GM21717 (cell line): ENCODE measurements around the gene CMIP.

ENCODE experiments used
- ATAC-seq: cut with Tn5 transposase; IDR thresholded peaks from one replicate; pipeline ENCODE4 v1.9.1; 2021; ENCODE audit warnings: mild to moderate bottlenecking, moderate library complexity; ENCODE audit not compliant: unreplicated experiment

The CMIP gene

DNA sequence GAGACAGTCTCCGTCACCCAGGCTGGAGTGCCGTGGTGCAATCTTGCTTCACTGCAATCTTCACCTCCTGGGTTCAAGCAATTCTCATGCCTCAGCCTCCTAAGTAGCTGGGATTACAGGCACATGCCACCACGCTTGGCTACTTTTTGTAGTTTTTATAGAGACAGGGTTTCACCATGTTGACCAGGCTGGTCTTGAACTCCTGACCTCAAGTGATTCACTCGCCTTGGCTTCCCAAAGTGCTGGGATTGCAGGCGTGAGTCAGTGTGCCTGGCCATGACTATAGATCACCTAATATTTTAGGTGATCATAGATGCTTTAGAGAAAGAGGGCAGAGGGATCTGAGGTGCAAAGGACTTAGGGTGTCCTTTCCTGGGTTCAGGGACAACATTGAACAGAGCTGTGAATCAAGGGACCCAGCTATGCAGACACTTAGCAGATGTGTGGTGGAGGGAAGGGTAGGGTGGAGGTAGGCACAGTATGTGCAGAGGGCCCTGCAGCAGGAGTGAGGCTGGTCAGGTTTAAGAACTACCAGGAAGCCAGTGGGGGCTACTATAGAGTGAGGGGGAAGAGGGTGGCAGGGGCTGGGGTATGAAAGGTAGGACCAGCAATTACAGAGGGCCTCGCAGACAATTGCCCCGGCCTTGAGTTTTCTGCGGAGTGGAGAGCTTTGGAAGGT lies 116.5 kb downstream of the CMIP start:
- no peak for ATAC-seq

DNA sequence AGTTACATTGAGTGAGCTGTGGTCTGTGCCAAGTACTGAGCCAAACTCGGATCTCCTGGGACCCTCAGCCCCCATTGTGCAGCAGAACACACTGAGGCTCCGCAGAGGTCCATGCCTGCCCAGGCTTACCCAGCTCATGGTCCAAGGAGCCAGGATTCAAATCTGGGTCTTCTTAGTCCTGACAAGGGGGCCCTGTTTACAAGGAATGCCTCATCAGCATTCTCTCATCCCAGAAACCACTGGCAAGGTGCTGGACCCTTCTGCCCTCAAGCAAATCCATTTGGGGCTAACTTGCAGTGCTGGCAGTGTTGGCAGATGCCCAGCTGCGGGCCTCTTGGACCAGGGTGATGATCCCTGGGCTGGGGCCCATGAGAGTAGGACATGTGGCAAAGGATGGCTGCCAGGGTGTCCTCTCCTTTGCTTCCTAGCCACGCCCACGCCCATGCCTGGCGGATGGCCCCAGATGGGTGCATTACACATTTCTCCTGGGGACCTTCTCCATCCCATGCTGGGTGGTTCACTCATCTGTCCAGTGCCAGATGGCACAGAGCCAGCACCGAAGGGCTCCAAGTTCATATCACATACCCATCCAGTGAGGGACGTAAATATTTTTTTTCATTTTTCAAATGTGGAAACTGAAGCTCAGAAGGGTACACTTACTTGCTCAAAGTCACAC lies 117.7 kb downstream of the CMIP start:
- no peak for ATAC-seq

DNA sequence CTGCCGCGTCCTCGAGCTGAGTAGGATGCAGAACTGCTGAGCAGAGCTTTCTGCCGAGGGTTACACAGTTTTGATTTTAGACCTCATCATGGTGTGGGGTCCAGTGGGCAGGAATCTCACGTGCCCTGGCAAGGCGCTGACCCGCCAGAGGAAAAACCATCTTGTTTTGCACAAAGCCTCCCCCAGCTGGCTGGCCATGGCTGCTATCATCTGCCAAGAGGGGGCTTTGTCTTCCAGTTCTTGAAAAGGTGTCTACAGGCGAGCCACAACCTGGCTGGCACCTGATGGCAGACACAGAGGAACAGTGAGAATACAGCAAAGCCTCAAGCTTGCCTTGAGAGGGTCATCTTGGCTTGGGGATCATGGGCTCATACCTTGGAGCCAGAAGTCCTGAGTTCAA lies 118.3 kb downstream of the CMIP start:
- ATAC-seq, result no peak

DNA sequence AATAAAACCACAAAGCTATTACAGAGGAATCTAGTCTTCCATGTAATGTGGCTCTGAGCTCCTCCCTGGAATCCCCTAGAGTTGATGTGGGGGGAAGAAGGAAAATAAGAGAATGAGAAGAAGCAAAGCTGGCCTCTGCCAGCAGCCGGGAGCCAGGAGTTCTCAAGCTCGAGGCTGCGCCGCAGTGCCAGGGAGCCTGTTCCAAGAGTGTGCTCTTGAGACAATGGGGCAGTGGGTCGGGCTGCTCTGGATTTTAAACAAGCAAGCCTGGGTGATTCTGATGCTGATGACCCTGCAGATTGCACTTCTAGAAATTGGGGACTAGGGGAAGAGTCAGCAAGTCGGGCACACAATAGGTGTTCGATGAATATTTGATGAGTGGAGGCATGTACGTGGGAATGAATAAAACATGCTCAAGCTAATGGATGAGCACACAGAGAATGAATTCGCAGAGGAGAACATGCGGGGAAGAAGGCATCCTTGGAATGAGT lies 119.9 kb downstream of the CMIP start:
- no peak for ATAC-seq

DNA sequence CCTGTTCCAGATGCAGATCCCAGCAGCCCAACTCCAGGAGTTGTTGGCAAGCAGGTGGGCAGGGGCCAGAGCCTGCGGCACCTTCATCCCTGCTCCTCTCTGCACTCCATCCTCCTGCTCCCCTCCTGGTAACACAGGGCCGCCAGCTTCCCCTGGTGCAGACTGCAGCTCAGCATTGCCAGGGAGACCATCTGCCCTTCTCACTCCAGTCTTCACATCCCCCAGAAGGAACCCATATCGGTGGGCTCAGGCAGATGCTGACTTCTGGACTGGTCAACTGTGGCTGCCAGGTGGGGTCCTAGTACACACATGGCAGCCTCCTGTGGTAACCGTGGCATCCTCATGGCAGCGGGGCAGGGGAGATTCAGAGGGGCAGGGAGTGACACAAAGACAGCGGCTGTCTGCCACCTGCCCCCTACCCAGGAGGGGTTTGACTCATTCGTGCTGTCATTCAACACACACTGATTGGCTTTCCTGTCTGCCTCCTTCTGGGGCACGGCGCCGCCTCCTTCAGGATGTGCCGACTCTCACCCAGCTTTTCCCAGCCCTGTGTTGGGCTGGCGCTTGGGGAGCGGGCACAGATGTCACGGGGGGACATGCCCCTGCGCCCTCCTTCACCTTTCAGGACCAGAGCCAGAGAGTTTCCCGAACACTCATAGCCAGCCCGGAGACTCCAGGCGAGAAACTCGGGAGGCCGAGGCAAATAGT lies 120.9 kb downstream of the CMIP start:
- ATAC-seq, result no peak

DNA sequence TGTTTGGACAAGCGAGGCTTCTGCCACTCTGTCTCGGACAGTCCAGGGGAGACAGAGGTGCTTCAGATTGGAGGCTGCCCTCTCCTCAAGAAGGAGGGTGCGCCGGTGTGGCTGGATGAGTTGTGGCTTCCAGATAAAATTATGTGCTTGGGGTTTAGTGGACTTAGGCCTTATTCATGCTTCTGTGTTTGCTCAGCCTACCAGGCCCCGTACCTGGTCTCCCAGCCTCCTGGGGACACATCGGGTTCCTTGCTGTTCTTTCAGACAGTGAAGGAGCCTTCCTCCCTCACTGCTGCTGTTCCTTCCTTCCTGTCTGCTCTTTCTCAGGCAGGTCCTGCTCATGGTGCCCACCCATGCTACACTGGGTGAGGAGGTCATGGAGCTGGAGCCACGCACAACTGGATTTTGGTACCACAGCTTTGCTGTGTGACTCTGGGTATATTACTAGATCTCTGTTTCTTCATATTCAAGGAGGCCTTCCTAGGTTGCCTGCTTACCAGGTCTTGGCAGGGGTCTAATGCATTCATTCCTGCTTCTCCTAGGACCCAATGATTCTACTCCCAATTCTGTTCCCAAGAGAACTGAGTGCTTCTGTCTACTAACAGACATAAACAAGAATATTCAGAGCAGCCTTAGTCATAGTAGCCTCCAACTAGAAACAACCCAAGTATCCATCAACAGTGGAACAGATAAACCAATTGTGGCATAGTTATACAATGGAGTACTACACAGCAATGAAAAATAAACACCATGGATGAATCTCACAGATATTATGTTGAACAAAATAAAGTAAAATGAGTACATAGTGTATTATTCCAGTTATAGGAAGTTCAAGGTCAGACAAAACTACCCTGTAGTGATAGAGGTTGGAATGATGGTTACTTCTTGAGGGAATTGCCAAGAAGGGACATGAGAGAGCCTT lies 121.7 kb downstream of the CMIP start:
- no peak for ATAC-seq

DNA sequence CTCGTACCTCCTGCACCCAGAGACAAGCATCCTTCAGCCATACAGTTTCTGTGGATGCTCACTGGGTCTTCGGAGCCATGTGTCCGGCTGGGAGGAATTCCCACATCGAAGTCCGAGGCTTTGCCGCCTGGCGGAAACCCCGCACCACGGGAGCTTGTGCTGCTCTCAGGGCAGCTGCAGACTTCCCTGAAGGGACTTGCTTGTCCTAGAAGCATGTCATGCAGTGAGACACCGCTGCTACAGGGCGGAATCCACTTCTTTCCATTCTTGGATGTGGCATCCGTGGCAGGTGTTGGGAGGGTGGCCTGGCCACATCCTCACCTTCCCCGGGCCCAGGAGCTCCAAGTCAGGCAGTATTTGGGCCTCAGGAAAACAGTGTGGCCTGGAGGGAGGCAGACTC lies 122.5 kb downstream of the CMIP start:
- ATAC-seq, result no peak

DNA sequence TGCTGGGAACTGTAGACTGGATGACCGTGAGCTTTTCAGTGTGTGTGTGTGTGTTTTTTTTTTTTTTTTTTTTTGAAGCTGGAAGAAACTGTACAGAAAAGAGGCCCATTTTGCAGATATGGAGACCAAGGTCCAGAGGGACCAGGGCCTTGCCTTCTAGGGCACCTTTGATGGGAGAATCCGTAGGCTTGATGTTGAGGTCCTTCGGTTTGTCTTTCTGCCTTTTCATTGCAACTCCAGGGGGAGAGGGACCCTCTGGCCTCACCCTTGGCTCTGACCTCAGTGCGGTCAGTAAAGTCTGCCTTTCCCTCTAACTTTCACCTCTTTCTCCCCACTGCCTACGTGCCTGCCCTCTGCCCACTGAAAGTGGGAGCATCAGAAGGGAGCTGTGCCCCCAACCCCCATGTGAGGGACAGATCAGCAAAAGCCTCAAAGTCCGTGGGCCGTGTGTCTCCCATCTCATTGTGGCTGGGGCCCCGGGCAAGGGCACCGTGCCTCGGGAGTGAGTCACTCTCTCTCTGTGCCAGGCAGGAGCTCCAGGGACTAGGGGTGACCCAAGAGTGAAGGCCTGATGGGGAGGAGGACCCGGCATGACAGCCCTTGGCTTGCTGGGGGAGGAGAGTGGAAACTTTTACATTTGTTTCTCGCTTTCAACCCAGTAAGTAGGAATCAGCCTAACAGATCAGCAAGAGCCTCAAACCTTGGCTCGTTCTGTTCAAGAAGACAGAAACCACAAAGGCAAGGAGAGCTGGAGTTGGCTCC lies 123.6 kb downstream of the CMIP start:
- no peak for ATAC-seq

DNA sequence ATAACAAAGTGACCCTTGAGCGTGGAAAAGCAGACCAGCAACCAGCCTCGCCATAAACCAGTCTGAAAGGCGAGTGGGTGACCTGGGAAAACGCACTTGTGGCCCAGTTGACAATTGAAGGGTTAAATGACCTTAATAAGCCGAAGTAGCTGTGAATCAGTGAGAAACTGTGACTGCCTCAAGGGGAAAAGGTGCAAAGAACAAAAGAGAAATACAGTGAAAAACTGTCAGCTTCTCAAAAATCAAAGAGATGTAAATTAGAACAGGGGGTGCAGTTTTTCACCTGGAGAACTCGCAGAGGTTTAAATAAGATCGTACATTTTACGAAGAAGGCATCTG lies 124.1 kb downstream of the CMIP start:
- ATAC-seq, result no peak

DNA sequence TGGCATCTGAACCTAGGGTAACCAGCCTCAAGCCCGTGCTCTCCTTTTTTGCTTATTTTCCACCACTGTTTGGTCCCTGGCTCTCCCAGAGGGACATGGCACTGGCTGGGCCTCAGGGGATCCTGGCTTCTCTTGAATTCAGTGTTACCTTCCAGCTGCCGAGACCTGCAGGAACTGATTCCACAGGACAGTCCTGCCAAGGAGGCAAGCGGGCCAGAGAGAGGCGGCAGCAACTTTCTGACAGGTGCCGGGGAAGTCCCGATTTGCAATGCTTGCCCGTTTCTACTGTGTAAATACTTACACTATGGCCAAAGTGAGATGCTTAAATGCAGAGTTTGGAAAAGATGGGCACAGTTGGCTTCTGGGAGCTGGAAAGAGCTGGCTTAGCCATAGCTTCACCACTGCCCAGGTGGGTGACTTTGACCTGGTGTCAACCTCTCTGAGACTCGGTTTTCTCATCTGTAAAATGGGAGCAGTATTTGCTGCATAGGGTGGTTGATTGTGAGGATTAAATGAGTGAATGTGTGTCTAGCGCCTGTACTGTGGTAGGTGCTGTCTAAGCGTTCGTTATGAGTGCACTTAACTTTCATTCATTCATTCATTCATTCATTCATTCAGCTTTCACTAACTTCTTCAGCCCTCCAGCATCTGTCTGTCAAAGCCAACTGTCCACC lies 124.9 kb downstream of the CMIP start:
- ATAC-seq, result no peak

DNA sequence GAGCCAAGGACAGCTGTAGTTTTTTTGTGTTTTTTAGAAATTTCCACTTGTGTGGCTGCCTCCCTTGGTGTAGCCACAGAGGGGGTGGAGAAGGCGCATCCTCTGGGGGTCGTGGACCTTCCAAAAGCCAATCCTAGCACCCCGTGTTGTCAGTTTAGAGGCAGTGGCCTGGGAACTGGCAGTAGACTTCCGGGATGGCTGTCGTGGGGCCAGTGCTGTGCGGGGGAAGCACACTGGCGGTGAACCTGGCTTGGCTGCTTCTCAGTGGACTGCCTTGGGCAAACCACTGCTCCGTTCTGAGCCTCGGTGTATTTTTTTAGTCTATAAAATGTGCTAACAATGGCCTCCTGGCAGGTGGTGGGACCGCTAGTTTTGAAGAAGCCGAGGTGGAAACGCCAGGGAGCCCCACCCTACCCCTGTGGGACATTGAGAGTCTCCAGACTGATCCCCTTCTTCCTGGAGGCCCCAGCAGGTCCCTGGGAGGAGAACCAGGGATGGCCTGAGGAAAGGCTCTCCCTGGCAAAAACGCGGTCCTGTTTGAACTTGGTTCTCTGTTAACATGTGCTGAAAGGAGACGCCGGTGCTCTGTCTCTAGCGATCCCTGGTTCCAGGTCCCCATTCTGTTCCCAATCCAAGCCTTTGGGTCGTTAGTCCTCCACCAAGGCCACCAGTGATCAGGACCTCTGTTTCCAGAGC lies 125.7 kb downstream of the CMIP start:
- no peak for ATAC-seq

DNA sequence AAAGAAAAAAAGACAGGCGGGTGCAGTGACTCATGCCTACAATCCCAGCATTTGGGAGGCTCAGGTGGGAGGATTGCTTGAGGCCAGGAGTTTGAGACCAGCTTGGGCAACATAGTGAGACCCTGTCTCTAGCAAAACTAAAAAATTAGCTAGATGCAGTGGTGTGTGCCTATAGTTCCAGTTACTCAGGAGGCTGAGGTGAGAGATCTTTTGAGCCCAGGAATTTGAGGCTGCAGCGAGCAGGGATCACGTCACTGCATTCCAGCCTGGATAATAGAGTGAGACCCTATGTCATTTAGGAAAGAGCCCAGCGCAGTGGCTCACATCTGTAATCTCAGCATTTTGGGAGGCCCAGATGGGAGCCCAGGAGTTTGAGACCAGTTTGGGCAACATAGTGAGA lies 126.6 kb downstream of the CMIP start:
- no peak for ATAC-seq

DNA sequence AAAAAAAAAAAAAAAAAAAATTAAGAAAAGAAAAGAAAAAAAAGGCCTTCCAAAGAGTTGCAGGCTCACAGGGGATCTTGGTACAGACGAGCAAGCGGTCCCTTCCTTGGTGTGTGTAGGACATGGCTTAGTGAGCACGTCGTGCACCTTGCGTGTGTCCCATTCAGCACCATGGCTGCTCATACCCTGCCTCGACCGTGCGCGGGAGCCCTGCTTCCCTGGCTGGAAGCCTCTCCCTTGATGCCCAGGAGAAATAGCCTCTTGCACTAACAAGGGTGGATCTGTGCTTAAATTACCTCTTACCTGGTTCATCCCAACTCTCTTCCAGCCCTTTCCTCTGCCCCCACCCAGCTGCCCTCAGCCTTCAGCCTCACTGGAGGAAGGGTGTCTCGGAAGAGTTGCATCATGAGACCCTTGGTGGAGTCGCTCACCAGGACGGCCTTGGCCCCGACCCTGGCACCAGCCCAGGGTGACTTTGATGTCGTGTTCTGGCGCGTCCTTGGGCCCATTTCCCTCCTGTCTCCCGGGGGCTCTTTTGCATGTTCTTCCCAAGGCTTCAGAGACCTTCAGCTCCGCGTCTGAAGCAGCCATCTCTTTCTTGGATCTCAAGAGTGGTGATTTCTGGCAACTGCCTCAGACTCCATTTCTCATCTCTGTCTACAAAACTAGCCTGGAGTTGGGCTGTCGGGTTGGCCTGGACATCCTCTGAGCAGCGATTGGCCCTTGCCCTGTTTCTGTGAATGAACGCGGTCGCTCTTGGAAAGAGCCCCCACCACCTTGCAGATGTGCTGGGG lies 127.2 kb downstream of the CMIP start:
- no peak for ATAC-seq

DNA sequence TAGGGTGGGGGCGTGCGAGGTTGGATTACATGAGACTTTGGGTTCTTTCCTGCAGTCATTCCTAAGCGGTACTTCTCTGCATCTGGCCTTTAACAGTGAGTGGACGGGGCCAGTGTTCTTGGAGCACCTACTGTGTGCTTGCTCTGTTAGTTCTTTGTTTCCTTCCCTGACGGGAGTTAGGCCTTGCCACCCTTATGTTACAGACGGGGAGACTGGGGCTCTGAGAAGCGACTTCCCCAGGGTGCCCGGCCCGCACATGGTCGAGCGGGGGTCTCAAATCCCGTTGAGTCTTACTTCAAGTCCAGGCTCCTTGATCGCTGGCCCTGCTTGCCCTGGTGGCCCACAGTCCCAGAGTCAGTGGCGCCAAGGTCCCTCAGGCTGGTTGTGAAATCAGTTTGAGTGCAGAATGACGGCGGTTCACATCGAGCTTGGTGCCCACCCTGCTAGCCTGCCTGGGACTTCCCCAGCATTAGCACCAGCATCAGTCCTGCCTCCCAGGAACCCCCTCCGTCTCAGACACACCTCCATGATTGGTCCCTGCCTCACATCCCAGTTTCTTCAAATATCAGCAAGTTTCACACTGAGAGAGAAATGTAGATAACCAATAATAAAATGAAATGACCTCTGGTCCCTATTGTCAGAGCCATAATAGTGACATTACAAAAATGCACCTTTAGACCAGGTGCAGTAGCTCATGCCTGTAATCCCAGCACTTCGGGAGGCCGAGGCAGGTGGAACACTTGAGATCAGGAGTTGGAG lies 128.0 kb downstream of the CMIP start:
- no peak for ATAC-seq

DNA sequence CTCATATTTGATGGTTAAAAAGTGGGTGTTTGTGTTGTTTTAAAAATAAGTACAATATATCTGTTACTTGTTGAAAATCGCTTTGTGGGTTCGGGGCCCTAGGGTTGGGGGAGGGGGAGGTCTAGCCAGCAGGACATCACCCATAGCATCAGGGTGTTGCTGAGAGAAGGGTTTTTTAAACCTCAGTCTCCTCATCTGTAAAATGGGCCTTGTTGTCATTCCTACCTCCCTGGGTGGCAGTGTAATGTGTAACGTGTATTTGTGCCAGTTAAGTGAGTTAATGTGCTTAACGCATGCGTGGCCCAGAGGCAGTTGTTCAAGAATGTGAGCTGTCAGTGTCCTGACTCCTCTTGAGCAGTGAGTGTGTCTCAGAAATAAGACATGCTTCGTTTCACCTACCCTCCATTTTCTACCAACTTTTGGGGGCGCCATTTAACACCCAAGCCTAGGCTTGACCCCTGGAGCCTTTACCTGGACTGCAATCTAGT lies 129.0 kb downstream of the CMIP start:
- no peak for ATAC-seq

DNA sequence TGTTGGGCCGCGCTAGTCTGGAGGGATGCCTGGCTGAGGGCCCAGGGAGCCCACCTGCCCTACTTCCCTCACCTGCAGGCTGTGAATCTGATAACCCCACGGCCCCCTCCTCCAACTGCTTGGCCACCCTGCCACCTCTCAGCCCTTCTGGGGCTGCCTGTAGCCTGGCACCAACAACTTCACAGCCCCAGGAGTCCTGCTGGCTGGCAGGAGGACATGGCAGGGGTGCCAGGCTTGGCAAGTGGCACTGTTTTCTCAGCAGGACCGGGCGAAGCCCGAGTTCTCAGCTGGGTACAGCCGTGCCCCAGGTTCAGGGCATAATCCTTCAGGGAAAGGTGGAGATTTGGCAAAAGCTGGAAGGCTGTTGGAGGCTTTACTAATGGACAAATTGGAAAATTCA lies 129.6 kb downstream of the CMIP start:
- no peak for ATAC-seq

DNA sequence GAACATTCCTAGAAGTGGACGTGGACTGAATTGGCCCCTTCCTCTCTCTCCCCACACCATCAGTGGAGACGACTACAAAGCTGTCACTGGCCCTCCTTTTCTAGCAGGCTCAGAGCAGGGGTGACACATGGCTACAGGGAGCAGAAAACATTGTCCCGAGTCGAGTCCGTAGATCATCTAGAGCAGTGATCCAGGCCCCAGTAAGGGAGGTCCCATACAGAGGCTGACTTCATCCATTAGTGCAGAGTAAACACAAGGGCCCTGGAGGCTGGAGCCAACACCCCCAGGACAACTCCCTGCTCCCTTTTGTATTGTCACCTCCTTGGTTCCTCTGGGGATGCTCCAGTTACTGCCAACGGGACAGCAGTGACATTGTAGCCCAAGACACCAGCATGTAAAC lies 130.7 kb downstream of the CMIP start:
- no peak for ATAC-seq

DNA sequence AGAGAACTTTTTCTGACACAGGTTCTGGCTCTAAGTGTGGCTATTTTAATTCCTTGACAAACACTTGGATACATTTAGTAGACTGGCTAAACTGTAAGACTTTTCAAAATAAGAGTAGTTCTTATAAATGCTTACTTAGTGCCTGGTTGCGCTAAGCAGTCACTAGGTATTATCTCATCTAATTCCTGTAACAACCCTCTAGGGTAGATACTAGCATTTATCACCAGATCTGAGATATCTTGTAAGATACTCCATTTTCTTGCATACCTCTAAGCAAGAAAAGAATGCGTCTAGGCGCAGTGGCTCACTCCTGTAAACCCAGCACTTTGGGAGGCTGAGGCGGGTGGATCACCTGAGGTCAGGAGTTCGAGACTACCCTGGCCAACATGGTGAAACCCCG lies 131.2 kb downstream of the CMIP start:
- ATAC-seq, result no peak
